Measurements from ENCODE around the gene DCAF11.

DNA sequence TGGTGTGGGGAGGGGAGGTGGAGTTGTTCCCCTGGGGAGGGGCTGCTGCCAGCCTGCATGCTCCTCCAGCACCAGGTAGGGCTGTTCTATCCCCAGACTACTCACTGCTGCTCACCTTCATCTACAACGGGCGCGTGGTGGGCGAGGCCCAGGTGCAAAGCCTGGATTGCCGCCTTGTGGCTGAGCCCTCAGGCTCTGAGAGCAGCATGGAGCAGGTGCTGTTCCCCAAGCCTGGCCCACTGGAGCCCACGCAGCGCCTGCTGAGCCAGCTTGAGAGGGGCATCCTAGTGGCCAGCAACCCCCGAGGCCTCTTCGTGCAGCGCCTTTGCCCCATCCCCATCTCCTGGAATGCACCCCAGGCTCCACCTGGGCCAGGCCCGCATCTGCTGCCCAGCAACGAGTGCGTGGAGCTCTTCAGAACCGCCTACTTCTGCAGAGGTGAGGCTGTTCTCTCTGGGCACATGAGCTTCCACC, 50.0 kb downstream of the DCAF11 start:
- TF ChIP-seq, protein P1, sequence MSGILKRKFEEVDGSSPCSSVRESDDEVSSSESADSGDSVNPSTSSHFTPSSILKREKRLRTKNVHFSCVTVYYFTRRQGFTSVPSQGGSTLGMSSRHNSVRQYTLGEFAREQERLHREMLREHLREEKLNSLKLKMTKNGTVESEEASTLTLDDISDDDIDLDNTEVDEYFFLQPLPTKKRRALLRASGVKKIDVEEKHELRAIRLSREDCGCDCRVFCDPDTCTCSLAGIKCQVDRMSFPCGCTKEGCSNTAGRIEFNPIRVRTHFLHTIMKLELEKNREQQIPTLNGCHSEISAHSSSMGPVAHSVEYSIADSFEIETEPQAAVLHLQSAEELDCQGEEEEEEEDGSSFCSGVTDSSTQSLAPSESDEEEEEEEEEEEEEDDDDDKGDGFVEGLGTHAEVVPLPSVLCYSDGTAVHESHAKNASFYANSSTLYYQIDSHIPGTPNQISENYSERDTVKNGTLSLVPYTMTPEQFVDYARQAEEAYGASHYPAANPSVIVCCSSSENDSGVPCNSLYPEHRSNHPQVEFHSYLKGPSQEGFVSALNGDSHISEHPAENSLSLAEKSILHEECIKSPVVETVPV (CRISPR knock-in tag; IDR thresholded peaks at IDR 0.05), result no peak
- no peak for TF ChIP-seq ARNTL (CRISPR knock-in tag; IDR thresholded peaks at IDR 0.05; ENCODE audit: borderline replicate concordance, low read depth)
- no peak for TF ChIP-seq ZFP30 (CRISPR knock-in tag; IDR thresholded peaks at IDR 0.05)
- TF ChIP-seq CSDC2 (CRISPR knock-in tag; IDR thresholded peaks at IDR 0.05), result no peak
- TF ChIP-seq RARB (CRISPR knock-in tag; IDR thresholded peaks at IDR 0.05), result no peak
- no peak for TF ChIP-seq BACH2 (CRISPR knock-in tag; IDR thresholded peaks at IDR 0.05; ENCODE audit: borderline replicate concordance)
- TF ChIP-seq ZFP3 (CRISPR knock-in tag; IDR thresholded peaks at IDR 0.05), result no peak
- TF ChIP-seq ZNF8 (CRISPR knock-in tag; IDR thresholded peaks at IDR 0.05), result no peak
- TF ChIP-seq PPARA (CRISPR knock-in tag; IDR thresholded peaks at IDR 0.05; ENCODE audit: borderline replicate concordance), result no peak
- TF ChIP-seq, protein P2, sequence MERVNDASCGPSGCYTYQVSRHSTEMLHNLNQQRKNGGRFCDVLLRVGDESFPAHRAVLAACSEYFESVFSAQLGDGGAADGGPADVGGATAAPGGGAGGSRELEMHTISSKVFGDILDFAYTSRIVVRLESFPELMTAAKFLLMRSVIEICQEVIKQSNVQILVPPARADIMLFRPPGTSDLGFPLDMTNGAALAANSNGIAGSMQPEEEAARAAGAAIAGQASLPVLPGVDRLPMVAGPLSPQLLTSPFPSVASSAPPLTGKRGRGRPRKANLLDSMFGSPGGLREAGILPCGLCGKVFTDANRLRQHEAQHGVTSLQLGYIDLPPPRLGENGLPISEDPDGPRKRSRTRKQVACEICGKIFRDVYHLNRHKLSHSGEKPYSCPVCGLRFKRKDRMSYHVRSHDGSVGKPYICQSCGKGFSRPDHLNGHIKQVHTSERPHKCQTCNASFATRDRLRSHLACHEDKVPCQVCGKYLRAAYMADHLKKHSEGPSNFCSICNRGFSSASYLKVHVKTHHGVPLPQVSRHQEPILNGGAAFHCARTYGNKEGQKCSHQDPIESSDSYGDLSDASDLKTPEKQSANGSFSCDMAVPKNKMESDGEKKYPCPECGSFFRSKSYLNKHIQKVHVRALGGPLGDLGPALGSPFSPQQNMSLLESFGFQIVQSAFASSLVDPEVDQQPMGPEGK (CRISPR knock-in tag; IDR thresholded peaks at IDR 0.05; ENCODE audit: borderline replicate concordance), result no peak
- no peak for TF ChIP-seq ZNF70 (CRISPR knock-in tag; IDR thresholded peaks at IDR 0.05)
- TF ChIP-seq, protein P3, sequence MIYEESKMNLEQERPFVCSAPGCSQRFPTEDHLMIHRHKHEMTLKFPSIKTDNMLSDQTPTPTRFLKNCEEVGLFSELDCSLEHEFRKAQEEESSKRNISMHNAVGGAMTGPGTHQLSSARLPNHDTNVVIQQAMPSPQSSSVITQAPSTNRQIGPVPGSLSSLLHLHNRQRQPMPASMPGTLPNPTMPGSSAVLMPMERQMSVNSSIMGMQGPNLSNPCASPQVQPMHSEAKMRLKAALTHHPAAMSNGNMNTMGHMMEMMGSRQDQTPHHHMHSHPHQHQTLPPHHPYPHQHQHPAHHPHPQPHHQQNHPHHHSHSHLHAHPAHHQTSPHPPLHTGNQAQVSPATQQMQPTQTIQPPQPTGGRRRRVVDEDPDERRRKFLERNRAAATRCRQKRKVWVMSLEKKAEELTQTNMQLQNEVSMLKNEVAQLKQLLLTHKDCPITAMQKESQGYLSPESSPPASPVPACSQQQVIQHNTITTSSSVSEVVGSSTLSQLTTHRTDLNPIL (CRISPR knock-in tag; IDR thresholded peaks at IDR 0.05; ENCODE audit: low read depth), result no peak
- no peak for TF ChIP-seq ESRRG (CRISPR knock-in tag; IDR thresholded peaks at IDR 0.05)
